ENCODE results near the gene ZDHHC12. TPM values are rescaled to one million over a fixed set of nuclear protein-coding genes. Genes with fewer than 3 reads are reported as not detected.
A peak's percentile ranks its signal among the peaks of the same experiment; 100 is the strongest.

ZDHHC12 gene
- total RNA-seq, 1 experiment from 2014 or later: 39.7 TPM

GRCh38 chr9:128687453-128687852 lies 36.5 kb downstream of the ZDHHC12 start:
- Mint-ChIP-seq H3K9me3 (peaks cover 4% of the 10 kb centered on the region; the same call in 1 of the 2 replicates), H3K4me1 (peaks cover 56% of the 10 kb centered on the region), H3K27ac (peak overlapping the region; percentile 98), H3K36me3 (peaks cover 43% of the 10 kb centered on the region), H3K27me3 (ENCODE audit: low read depth) (no peaks in the 10 kb centered on the region; the same call in 1 of the 2 replicates), H3K4me3 (peak overlapping the region; percentile 96)
- ATAC-seq: no peak
- ChIA-PET CTCF (interaction anchor here (0.7 to 1.6 kb wide), 5 partner anchors 15 to 268 kb away, joined by 3 to 7 read pairs (median 3); partner anchors contain the start of genes PKN3 and ZDHHC12), POLR2A (interaction anchor here (0.6 to 1.0 kb wide), 4 partner anchors 10 to 1506 kb away, joined by 3 to 7 read pairs (median 4); partner anchors contain the start of gene PKN3)
- no peak for TF ChIP-seq ZNF138 (CRISPR knock-in tag; conservative IDR thresholded peaks at IDR 0.05)
- no peak for TF ChIP-seq E2F1 (CRISPR knock-in tag; IDR thresholded peaks at IDR 0.05)
- no peak for TF ChIP-seq CREB1 (CRISPR knock-in tag; IDR thresholded peaks at IDR 0.05)
- TF ChIP-seq ZNF281 (CRISPR knock-in tag; IDR thresholded peaks at IDR 0.05): no peak
- TF ChIP-seq USF2 (CRISPR knock-in tag; IDR thresholded peaks at IDR 0.05): no peak
- TF ChIP-seq FOXK1 (CRISPR knock-in tag; IDR thresholded peaks at IDR 0.05): no peak
- no peak for TF ChIP-seq STAT6 (CRISPR knock-in tag; conservative IDR thresholded peaks at IDR 0.05; ENCODE audit: low read depth)
- no peak for TF ChIP-seq TCF7 (CRISPR knock-in tag; IDR thresholded peaks at IDR 0.05; ENCODE audit: low read depth)
- no peak for TF ChIP-seq GRHL2 (CRISPR knock-in tag; IDR thresholded peaks at IDR 0.05; ENCODE audit: insufficient replicate concordance, severe bottlenecking)
- no peak for TF ChIP-seq NR1H2 (CRISPR knock-in tag; IDR thresholded peaks at IDR 0.05)
- DNase-seq (ENCODE audit: low spot score): no peak

- DNase-seq (ENCODE audit: low spot score): no peak
- TF ChIP-seq PREB (CRISPR knock-in tag; IDR thresholded peaks at IDR 0.05; ENCODE audit: borderline replicate concordance) (no peak), ATF1 (CRISPR knock-in tag; IDR thresholded peaks at IDR 0.05) (no peak)
- H3K9me3 Mint-ChIP-seq: peaks cover 8% of the 10 kb centered on the region
- H3K36me3 Mint-ChIP-seq: peaks cover 31% of the 10 kb centered on the region
- no peak for ATAC-seq
- POLR2A ChIA-PET: interaction anchor here (1.7 kb wide), 1 partner anchor 13 kb away, joined by 6 read pairs; no protein-coding TSS in a partner anchor
- peaks cover 44% of the 10 kb centered on the region for H3K4me1 Mint-ChIP-seq
- peak overlapping the region; percentile 97 for H3K27ac Mint-ChIP-seq
- H3K4me3 Mint-ChIP-seq: peak overlapping the region; percentile 96
- CTCF ChIA-PET: interaction anchor here (3.4 kb wide), 1 partner anchor 50 kb away, joined by 19 read pairs; no protein-coding TSS in a partner anchor
- H3K27me3 Mint-ChIP-seq (ENCODE audit: low read depth): no peaks in the 10 kb centered on the region; the same call in 1 of the 2 replicates
Measured at GRCh38 chr9:128685636-128686489, 38.1 kb downstream of the ZDHHC12 start.
